Astrocyte (in vitro differentiated cells and primary cell): Measurements from ENCODE around the gene RMND5A. TPM values are rescaled to one million over a fixed set of nuclear protein-coding genes. Genes with fewer than 3 reads are reported as not detected.

Source experiments
- DNase-seq: peaks from one replicate; pipeline ENCODE4 v3.0.0-alpha.2; 2010; ENCODE audit warnings: low read depth
- FAIRE-seq: peaks from 2 replicates; lab custom pipeline; 2011; peaks lifted over from hg19 to GRCh38; lab: Jason Lieb, UNC
- H2AFZ ChIP-seq: 2 replicates; pipeline ENCODE4 v1.6.0; 2012; ENCODE audit warnings: low read depth, low read length, inconsistent platforms
- H3K27ac ChIP-seq: 2 replicates; pipeline ENCODE4 v1.5.1; 2011; ENCODE audit warnings: low read depth, low read length, inconsistent platforms
- H3K27me3 ChIP-seq: 2 replicates; pipeline ENCODE4 v1.6.0; 2011; ENCODE audit warnings: low read length, inconsistent platforms; ENCODE audit not compliant: insufficient read depth
- H3K36me3 ChIP-seq: 2 replicates; pipeline ENCODE4 v1.5.1; 2011; ENCODE audit warnings: low read length, inconsistent platforms; ENCODE audit not compliant: insufficient read depth
- H3K4me1 ChIP-seq: 2 replicates; pipeline ENCODE4 v1.5.1; 2011; ENCODE audit warnings: low read length, inconsistent platforms; ENCODE audit not compliant: insufficient read depth
- H3K4me2 ChIP-seq: 2 replicates; pipeline ENCODE4 v1.6.0; 2012; ENCODE audit warnings: low read length, inconsistent platforms
- H3K4me3 ChIP-seq: 2 replicates; pipeline ENCODE4 v1.5.1; 2011; ENCODE audit warnings: low read depth, mild to moderate bottlenecking, low read length, inconsistent platforms; ENCODE audit not compliant: insufficient read depth
- H3K79me2 ChIP-seq: 2 replicates; pipeline ENCODE4 v1.6.0; 2012; ENCODE audit warnings: mild to moderate bottlenecking, low read length, inconsistent platforms; ENCODE audit not compliant: insufficient read depth
- H3K9ac ChIP-seq: 2 replicates; pipeline ENCODE4 v1.6.0; 2012; ENCODE audit warnings: mild to moderate bottlenecking, low read length, inconsistent platforms
- H3K9me3 ChIP-seq: 2 replicates; pipeline ENCODE4 v1.5.1; 2012; ENCODE audit warnings: low read depth, mild to moderate bottlenecking, low read length, inconsistent platforms; ENCODE audit not compliant: insufficient read depth
- H4K20me1 ChIP-seq: 2 replicates; pipeline ENCODE4 v1.6.0; 2012; ENCODE audit warnings: low read length, inconsistent platforms; ENCODE audit not compliant: insufficient read depth
- H3K27ac Mint-ChIP-seq: one replicate; pipeline ENCODE4 v1.8.0; 2021; ENCODE audit warnings: mild to moderate bottlenecking, mixed read lengths; ENCODE audit not compliant: unreplicated experiment
- H3K27me3 Mint-ChIP-seq: one replicate; pipeline ENCODE4 v1.8.0; 2021; ENCODE audit warnings: low read depth, mixed read lengths; ENCODE audit not compliant: unreplicated experiment
- H3K36me3 Mint-ChIP-seq: one replicate; pipeline ENCODE4 v1.8.0; 2021; ENCODE audit warnings: low read depth, mixed read lengths; ENCODE audit not compliant: unreplicated experiment
- H3K4me1 Mint-ChIP-seq: one replicate; pipeline ENCODE4 v1.8.0; 2021; ENCODE audit warnings: low read depth, mixed read lengths; ENCODE audit not compliant: unreplicated experiment
- H3K4me3 Mint-ChIP-seq: one replicate; pipeline ENCODE4 v1.8.0; 2021; ENCODE audit warnings: mild to moderate bottlenecking, moderate library complexity, mixed read lengths; ENCODE audit not compliant: unreplicated experiment
- H3K9me3 Mint-ChIP-seq: one replicate; pipeline ENCODE4 v1.8.0; 2021; ENCODE audit warnings: mild to moderate bottlenecking, mixed read lengths; ENCODE audit not compliant: unreplicated experiment
- CTCF ChIP-seq: IDR thresholded peaks from 2 replicates; pipeline ENCODE4 v1.5.1; 2011; ENCODE audit warnings: low read depth, mild to moderate bottlenecking, inconsistent platforms, low read length, moderate library complexity; ENCODE audit not compliant: insufficient read depth
- EZH2 ChIP-seq: IDR thresholded peaks from 2 replicates; pipeline ENCODE4 v1.6.1; 2012; ENCODE audit warnings: mild to moderate bottlenecking, low read length, inconsistent platforms; ENCODE audit not compliant: insufficient read depth
- total RNA-seq: library from RNA; stranded (reverse); gene quantifications from 2 replicates; pipeline ENCODE4 v1.2.1, GENCODE V29; 2021

Gene RMND5A
- total RNA-seq, 1 donor from 2014 or later, result 33.6 TPM

- Mint-ChIP-seq H3K27me3 (no peaks in the 10 kb centered on the region), H3K4me3 (no peak overlapping the region), H3K36me3 (peaks cover 21% of the 10 kb centered on the region), H3K4me1 (peaks cover 8% of the 10 kb centered on the region), H3K27ac (no peak overlapping the region), H3K9me3 (peaks cover 12% of the 10 kb centered on the region)
- Histone ChIP-seq H4K20me1 (peaks cover 6% of the 10 kb centered on the region), H3K4me3 (no peak overlapping the region), H3K4me1 (peaks cover 9% of the 10 kb centered on the region), H3K9ac (no peak overlapping the region), H2AFZ (no peak overlapping the region), H3K79me2 (peaks cover 24% of the 10 kb centered on the region), H3K27me3 (no peaks in the 10 kb centered on the region), H3K36me3 (no peaks in the 10 kb centered on the region), H3K27ac (no peak overlapping the region), H3K9me3 (no peaks in the 10 kb centered on the region), H3K4me2 (no peak overlapping the region)
- DNase-seq (no peak), FAIRE-seq (no peak)
- TF ChIP-seq EZH2, result no peak
- no peak for TF ChIP-seq CTCF
Observed at GRCh38 chr2:86750240-86750839, 30.2 kb downstream of the RMND5A start.

DNA sequence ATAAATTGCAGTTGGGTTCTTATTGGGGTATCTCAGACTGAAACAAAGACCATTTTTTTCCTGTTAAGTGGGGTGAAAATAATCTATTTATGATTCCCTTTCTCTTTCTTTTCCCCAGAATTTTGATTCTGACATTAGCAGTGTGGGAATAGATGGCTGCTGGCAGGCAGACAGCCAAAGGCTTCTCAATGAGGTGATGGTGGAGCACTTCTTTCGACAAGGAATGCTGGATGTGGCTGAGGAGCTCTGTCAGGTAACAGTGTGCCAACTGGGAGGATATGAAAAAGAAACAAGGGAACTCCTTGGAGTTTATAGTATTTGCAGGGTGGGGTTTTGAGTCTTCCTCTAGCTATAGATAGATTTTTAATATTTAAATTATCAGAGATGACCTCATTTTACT is 31.7 kb downstream of the RMND5A start:
- Histone ChIP-seq H3K27ac (no peak overlapping the region), H4K20me1 (peaks cover 4% of the 10 kb centered on the region), H3K79me2 (peaks cover 24% of the 10 kb centered on the region), H3K4me3 (no peak overlapping the region), H3K27me3 (no peaks in the 10 kb centered on the region), H3K9ac (no peak overlapping the region), H3K9me3 (no peaks in the 10 kb centered on the region), H2AFZ (no peak overlapping the region), H3K4me1 (peaks cover 9% of the 10 kb centered on the region), H3K36me3 (no peaks in the 10 kb centered on the region), H3K4me2 (no peak overlapping the region)
- Mint-ChIP-seq H3K27ac (no peak overlapping the region), H3K36me3 (peaks cover 21% of the 10 kb centered on the region), H3K4me1 (peaks cover 8% of the 10 kb centered on the region), H3K9me3 (peaks cover 12% of the 10 kb centered on the region), H3K4me3 (no peak overlapping the region), H3K27me3 (no peaks in the 10 kb centered on the region)
- no peak for FAIRE-seq
- TF ChIP-seq CTCF, result no peak
- TF ChIP-seq EZH2, result no peak
- no peak for DNase-seq

DNA sequence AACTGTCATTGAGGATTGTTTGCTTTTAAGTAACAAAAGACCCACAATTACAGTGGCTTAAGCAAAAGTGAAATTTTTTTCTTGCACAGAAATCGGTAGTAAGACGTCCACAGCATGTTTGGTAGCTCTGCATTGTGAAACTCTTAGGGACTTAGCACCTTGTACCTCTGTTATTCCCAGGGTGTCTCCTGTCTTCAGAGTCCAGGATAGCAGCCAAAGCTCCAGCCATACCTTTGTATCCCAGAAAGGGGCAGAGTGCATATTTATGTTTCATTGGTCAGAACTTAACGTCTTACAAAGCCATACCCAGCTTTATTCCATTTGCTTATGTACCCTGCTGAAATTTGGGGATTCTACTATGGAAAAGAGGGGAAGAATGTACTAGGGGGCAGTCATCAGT is 32.8 kb downstream of the RMND5A start:
- no peak overlapping the region for H3K4me3 Mint-ChIP-seq
- Histone ChIP-seq H3K4me1 (peaks cover 5% of the 10 kb centered on the region), H3K4me2 (no peak overlapping the region), H4K20me1 (peaks cover 3% of the 10 kb centered on the region), H3K4me3 (no peak overlapping the region), H3K36me3 (no peaks in the 10 kb centered on the region), H3K9ac (no peak overlapping the region), H3K27ac (no peak overlapping the region), H3K79me2 (peaks cover 24% of the 10 kb centered on the region), H3K27me3 (no peaks in the 10 kb centered on the region), H3K9me3 (no peaks in the 10 kb centered on the region), H2AFZ (no peak overlapping the region)
- H3K27me3 Mint-ChIP-seq, result no peaks in the 10 kb centered on the region
- FAIRE-seq (no peak), DNase-seq (no peak)
- no peak for TF ChIP-seq EZH2
- no peak for TF ChIP-seq CTCF
- H3K36me3 Mint-ChIP-seq, result peaks cover 25% of the 10 kb centered on the region
- no peak overlapping the region for H3K27ac Mint-ChIP-seq
- H3K4me1 Mint-ChIP-seq, result peaks cover 6% of the 10 kb centered on the region
- H3K9me3 Mint-ChIP-seq, result peaks cover 12% of the 10 kb centered on the region
